DND-41 (cell line): ENCODE data around the gene ZFHX3.

Experiments
- ATAC-seq: fragments of 200-7000 bp; cut with Tn5 transposase; 3 replicates; pipeline ENCODE4 v1.9.1; 2021; ENCODE audit warnings: low read depth; ENCODE audit not compliant: insufficient read depth
- DNase-seq: peaks from one replicate; pipeline ENCODE4 v3.0.0-alpha.2; 2020
- H2AFZ ChIP-seq: 2 replicates; pipeline ENCODE4 v1.6.0; 2012; ENCODE audit warnings: low read depth, low read length
- H3K27ac ChIP-seq: 2 replicates; pipeline ENCODE4 v1.5.1; 2012; ENCODE audit warnings: low read length, inconsistent platforms
- H3K27me3 ChIP-seq: fragments of 200-600 bp; sonication (generic); 2 replicates; pipeline ENCODE4 v1.6.0; 2012; ENCODE audit warnings: low read length, mild to moderate bottlenecking, inconsistent platforms; ENCODE audit not compliant: insufficient read depth, poor library complexity
- H3K36me3 ChIP-seq: 2 replicates; pipeline ENCODE4 v1.5.1; 2012; ENCODE audit warnings: low read length, inconsistent platforms; ENCODE audit not compliant: insufficient read depth
- H3K4me1 ChIP-seq: 2 replicates; pipeline ENCODE4 v1.5.1; 2012; ENCODE audit warnings: mild to moderate bottlenecking, low read length; ENCODE audit not compliant: insufficient read depth
- H3K4me2 ChIP-seq: 2 replicates; pipeline ENCODE4 v1.6.0; 2012; ENCODE audit warnings: mild to moderate bottlenecking, moderate library complexity, low read length, inconsistent platforms; ENCODE audit not compliant: insufficient read depth
- H3K4me3 ChIP-seq, 2 experiments: fragments of 200-600 bp in 1 of 2; shearing (Covaris generic) in 1 of 2; 2 replicates each; pipeline ENCODE4 v1.5.1; 2012 to 2016; ENCODE audit warnings: inconsistent platforms in 2 of 2, low read length in 2 of 2, mild to moderate bottlenecking in 2 of 2, low read depth in 1 of 2, moderate library complexity in 1 of 2
- H3K79me2 ChIP-seq: 2 replicates; pipeline ENCODE4 v1.6.0; 2012; ENCODE audit warnings: low read length, inconsistent platforms; ENCODE audit not compliant: insufficient read depth
- H3K9ac ChIP-seq: 2 replicates; pipeline ENCODE4 v1.6.0; 2012; ENCODE audit warnings: low read depth, mild to moderate bottlenecking, inconsistent platforms, low read length, moderate library complexity
- H3K9me3 ChIP-seq: 2 replicates; pipeline ENCODE4 v1.5.1; 2012; ENCODE audit warnings: low read length, moderate library complexity, mild to moderate bottlenecking, inconsistent platforms; ENCODE audit not compliant: insufficient read depth, severe bottlenecking
- H4K20me1 ChIP-seq: 2 replicates; pipeline ENCODE4 v1.6.0; 2012; ENCODE audit warnings: low read length; ENCODE audit not compliant: insufficient read depth
- EZH2 ChIP-seq: IDR thresholded peaks from 3 replicates; pipeline ENCODE4 v1.6.1; 2012; ENCODE audit warnings: borderline replicate concordance, low read depth, mild to moderate bottlenecking, moderate library complexity, low read length, inconsistent platforms; ENCODE audit not compliant: severe bottlenecking
- TF ChIP-seq, protein P1 (sequence below): IDR thresholded peaks from 2 replicates; pipeline ENCODE4 v1.5.1; 2012; ENCODE audit warnings: borderline replicate concordance, low read length, moderate library complexity, mild to moderate bottlenecking; ENCODE audit not compliant: poor library complexity, severe bottlenecking; ENCODE audit errors: extremely low read depth

Gene ZFHX3

DNA sequence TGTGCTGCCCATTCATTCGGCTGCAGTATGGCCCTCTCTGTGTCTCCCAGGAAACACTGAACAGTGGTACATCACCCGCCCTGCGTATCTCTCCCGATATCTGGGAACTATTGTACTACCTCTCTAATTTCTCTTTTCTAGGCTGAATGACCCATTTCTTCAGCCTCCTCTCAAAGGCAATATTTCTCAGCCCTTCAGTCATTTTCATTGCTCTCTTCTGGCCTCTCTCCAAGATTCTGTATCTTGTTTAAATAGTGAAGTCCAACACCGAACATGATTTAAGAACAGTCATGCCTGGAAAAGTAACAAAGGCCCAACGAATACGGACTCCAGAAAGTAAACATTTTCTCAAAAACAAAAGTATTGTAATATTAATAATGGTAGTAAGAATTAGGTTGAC is 220.1 kb downstream of the ZFHX3 start:
- Histone ChIP-seq H3K27ac (no peak overlapping the region), H3K9me3 (no peaks in the 10 kb centered on the region), H4K20me1 (no peaks in the 10 kb centered on the region), H3K9ac (no peak overlapping the region), H3K36me3 (0 out of 2 replicates have a peak, but pooled peaks cover 3% of the 10 kb centered on the region), H3K4me2 (no peak overlapping the region), H3K27me3 (no peaks in the 10 kb centered on the region), H3K4me1 (no peaks in the 10 kb centered on the region), H2AFZ (no peak overlapping the region), H3K4me3 (no peak overlapping the region), H3K79me2 (no peaks in the 10 kb centered on the region)
- DNase-seq (no peak), ATAC-seq (no peak)
- TF ChIP-seq, protein P1, sequence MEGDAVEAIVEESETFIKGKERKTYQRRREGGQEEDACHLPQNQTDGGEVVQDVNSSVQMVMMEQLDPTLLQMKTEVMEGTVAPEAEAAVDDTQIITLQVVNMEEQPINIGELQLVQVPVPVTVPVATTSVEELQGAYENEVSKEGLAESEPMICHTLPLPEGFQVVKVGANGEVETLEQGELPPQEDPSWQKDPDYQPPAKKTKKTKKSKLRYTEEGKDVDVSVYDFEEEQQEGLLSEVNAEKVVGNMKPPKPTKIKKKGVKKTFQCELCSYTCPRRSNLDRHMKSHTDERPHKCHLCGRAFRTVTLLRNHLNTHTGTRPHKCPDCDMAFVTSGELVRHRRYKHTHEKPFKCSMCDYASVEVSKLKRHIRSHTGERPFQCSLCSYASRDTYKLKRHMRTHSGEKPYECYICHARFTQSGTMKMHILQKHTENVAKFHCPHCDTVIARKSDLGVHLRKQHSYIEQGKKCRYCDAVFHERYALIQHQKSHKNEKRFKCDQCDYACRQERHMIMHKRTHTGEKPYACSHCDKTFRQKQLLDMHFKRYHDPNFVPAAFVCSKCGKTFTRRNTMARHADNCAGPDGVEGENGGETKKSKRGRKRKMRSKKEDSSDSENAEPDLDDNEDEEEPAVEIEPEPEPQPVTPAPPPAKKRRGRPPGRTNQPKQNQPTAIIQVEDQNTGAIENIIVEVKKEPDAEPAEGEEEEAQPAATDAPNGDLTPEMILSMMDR = no peak

DNA sequence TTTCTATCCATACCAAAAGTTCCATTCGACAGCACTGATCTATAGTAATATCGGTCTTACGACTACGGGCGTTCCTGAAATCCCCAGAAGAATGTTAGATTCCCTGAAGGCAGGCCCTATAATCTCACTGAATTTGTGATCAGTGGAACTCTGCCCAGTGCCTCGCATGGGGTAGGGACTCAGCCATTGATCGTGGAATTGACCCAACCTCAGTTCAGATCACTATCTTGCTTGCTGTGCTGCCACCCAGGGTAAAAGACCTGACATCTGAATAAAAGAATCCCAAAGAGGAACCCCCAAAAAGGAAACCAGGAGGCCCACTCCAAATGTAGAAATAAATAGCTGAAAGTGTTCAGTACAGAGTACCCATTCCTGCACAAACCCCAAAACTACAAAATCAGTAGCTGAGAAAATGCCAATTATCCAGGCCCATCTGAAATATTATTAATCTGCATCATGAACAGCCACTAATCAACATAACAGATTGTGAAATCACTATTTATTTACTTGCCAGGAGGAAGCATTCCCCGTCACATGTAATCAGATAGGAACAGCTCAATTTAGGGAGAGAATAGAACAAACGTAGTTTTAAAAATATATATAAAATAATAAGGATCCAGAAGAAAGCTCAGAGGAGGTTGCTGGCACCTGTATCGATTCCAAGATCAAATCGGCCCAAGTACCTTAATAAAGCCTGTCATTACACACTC is 221.9 kb downstream of the ZFHX3 start:
- no peaks in the 10 kb centered on the region for H3K4me1 ChIP-seq
- no peak overlapping the region for H3K4me2 ChIP-seq
- H3K36me3 ChIP-seq = 0 out of 2 replicates have a peak, but pooled peaks cover 3% of the 10 kb centered on the region
- no peak overlapping the region for H3K4me3 ChIP-seq
- no peaks in the 10 kb centered on the region for H3K27me3 ChIP-seq
- H2AFZ ChIP-seq = no peak overlapping the region
- no peak for DNase-seq
- H4K20me1 ChIP-seq = no peaks in the 10 kb centered on the region
- no peaks in the 10 kb centered on the region for H3K79me2 ChIP-seq
- no peak overlapping the region for H3K9ac ChIP-seq
- no peak for ATAC-seq
- TF ChIP-seq EZH2 = no peak
- H3K9me3 ChIP-seq = no peaks in the 10 kb centered on the region
- no peak overlapping the region for H3K27ac ChIP-seq

DNA sequence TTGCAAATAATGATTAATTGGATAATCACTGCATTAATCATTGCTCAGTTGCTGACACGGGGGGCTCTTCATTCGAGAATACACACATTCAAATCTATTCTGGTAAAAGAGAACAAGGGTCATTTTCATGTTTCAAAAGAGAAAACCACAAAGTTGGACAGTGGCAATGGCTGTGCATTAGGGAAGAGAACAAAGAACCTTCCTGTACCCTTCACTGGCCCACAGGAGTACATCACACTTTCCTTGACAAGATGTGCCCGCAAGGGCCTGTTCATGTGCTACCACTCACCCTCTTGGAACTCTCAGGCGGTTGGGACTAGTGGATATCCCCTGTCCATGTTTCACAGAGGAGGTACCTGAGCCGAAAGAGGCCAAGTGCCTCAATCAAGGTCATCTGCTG is 223.2 kb downstream of the ZFHX3 start:
- Histone ChIP-seq H3K9me3 (no peaks in the 10 kb centered on the region), H3K79me2 (no peaks in the 10 kb centered on the region), H3K4me2 (no peak overlapping the region), H3K9ac (no peak overlapping the region), H3K4me1 (no peaks in the 10 kb centered on the region), H3K36me3 (0 out of 2 replicates have a peak, but pooled peaks cover 3% of the 10 kb centered on the region), H3K27me3 (no peaks in the 10 kb centered on the region), H3K27ac (no peak overlapping the region), H3K4me3 (no peak overlapping the region), H4K20me1 (no peaks in the 10 kb centered on the region), H2AFZ (no peak overlapping the region)
- no peak for ATAC-seq
- TF ChIP-seq, protein P1 = no peak
- TF ChIP-seq EZH2 = no peak
- DNase-seq = no peak

DNA sequence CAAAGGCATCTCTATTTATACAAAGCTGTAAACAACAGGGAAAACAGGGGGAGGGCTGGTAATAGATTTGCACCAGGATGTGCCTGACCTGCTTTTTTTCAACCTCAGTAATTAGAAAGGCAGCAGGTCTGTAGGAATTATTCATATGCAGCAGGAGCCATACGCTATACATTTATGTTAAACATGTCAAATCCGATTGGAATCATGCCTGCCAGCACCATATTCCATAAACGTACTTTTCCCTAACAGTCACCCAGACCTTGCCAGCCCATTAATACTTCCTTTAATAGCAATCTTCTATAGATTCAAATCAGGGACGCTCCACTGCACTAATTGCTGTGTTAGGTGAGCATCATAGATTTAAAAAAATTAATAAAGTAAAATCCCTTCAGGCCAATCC is 223.9 kb downstream of the ZFHX3 start:
- Histone ChIP-seq H3K79me2 (no peaks in the 10 kb centered on the region), H3K27ac (no peak overlapping the region), H3K4me3 (no peak overlapping the region), H3K4me1 (no peaks in the 10 kb centered on the region), H3K9ac (no peak overlapping the region), H4K20me1 (no peaks in the 10 kb centered on the region), H3K36me3 (0 out of 2 replicates have a peak, but pooled peaks cover under 1% of the 10 kb centered on the region), H3K27me3 (no peaks in the 10 kb centered on the region), H3K9me3 (no peaks in the 10 kb centered on the region), H3K4me2 (no peak overlapping the region), H2AFZ (no peak overlapping the region)
- ATAC-seq (no peak), DNase-seq (no peak)
- TF ChIP-seq, protein P1 = no peak
- no peak for TF ChIP-seq EZH2
